GM18951 (cell line): ENCODE measurements around the gene NCOA3.

Experiments
- POLR2A ChIP-seq: IDR thresholded peaks from 4 replicates; pipeline ENCODE4 v1.6.1; 2011; ENCODE audit warnings: mild to moderate bottlenecking; ENCODE audit not compliant: insufficient read length, insufficient read depth; ENCODE audit errors: extremely low read depth
- in situ Hi-C: fragments of 300-500 bp; cut with MboI; formaldehyde crosslinking; loops from one replicate; pipeline ENCODE4 v1.12.0; 2022; ENCODE audit warnings: low sequenced_read_pairs, mixed read lengths, inconsistent platforms; ENCODE audit not compliant: unreplicated experiment

Gene NCOA3

DNA sequence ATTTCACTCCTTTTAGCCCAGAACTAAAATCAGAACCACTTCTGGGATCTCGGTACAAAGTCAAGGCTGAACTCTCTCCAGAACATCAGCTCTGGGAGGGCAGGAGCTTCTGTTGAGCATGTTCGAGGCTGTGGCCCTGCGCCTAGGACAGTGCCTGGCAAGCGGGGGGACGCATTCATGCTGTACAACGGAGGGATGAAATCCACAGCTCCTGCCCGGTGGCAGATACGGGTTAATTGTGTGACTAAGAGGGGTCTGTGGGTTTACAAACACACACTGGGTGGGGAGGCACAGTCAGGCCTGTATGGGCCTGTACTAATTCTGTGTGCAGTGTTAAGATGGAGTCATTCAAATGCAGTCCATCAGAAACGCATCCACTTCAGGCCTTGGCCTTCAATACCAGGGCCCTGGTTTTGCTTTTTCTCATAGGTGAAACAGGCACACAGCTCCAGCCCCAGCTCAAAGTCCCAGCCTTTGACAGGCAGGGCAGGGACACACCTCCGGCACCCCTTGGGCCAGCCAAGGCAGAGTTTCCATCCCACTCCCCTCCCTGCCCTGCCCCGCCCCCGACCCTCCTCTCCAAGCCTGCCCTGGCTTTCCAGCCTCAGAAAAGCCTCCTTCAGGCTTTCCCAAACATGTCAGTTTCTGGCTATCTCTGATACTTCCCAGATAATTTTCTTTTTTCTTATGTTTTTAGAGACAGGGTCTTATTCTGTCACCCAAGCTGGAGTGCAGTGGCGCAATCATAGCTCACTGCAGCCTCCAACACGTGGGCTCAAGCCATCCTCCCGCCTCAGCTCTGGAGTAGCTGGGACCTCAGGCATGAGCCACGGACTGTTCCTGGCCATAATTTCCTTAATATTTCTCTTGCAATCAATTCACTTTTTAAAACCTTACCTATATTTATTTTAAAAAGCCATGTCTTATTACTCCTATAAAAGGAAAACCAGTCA lies 173.8 kb downstream of the NCOA3 start:
- TF ChIP-seq POLR2A, result no peak
- in situ Hi-C loops, result loop anchor here (25.0 kb wide), 1 partner anchor 937 kb away; no protein-coding TSS in a partner anchor

DNA sequence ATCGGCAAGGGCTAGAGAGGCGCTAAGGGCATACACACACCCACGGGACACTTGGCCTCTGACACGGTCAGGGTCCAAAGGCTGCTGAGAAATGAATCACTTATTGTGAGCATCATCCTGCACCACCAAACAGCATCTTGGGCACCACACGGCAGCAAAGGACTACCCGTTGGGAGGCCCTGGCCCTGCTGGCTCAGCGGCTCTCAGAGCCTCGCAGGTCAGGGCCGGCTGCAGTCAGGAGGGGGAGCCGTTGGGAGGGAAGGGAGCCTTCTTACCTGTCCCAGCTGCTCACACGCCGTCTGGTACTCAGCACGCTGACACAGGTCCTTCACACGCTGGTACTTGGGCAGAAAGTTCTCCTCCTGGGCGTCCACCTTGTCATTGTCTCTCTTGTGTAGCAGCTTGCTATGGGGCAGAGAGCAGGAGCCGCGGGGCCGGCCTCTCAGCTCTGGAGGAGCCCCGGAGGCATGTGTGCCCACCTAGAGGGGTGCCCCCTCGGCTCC lies 174.6 kb downstream of the NCOA3 start:
- in situ Hi-C loops, result loop anchor here (25.0 kb wide), 1 partner anchor 936 kb away; no protein-coding TSS in a partner anchor
- TF ChIP-seq POLR2A, result no peak

DNA sequence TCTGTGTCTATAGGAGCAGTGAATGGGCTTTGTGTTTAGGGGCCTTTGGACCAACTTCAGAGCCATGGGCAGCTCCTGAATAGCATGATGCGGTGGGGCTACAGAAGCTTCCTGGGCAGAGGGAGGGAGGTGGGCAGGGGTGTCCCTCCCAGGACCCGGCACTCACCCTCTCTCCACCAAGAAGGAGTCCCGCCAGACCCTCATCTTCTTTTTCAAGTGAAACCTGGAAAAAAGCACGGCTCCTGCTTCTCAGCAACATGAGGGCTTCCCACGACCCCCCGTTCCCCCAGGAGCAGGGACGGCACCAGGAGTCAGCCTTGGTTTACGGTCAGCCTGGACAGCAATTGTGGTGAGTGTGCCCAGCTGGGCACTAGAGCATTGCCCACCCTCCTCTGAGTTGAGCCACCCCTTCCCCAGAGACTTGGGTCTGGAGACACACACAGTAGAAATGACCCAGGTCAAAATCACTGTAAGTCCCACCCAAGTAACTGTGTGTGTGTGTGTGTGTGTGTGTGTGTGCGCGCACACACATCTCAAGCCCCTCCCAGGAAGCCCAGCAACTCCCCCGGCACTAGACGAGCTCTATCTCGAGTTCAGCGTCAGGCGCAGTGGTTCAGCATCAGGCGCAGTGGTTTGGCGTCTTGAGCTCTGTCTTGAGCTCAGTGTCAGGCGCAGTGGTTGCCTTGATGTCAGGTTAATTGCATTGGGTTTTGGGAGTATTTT lies 175.4 kb downstream of the NCOA3 start:
- in situ Hi-C loops, result loop anchor here (25.0 kb wide), 1 partner anchor 935 kb away; no protein-coding TSS in a partner anchor
- TF ChIP-seq POLR2A, result no peak

DNA sequence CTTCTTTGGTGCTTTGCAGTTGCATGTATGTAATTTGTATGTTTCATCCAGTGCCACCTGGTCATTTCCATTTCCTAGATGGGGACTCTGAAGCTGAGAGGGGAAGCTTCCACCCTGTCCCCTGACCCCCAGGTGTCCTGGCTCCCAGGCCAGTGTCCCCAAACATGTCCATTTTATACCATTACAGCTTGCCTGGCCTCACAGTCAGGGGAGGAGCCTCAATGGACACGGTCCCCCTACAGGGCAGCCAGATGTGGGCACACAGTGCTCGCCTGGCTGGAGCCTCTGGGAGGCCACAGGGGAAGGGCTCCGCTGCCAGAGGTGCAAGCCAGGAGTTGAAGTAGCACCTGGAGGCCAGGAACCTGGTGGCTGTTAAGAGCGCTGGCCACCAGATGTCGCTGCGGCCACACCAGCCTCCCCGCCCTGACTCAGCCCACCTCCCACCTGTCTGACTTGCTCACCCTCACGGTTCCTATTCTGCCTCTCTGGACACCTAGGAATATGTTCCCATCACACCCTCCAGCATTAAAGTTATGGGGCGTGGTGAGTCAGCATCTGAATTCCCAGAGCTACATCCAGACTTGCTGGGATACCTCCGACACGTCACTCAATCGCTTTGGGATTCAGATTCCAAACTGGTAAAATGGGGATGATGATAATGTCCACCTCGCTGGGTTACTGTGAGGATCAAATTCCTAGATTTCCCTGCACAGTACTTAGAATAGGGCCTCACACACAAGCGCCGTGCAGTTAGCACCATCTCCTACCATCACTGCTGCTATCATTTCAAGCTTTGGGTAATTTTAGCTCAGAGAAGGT lies 176.2 kb downstream of the NCOA3 start:
- in situ Hi-C loops, result loop anchor here (25.0 kb wide), 1 partner anchor 934 kb away; no protein-coding TSS in a partner anchor
- TF ChIP-seq POLR2A, result no peak

DNA sequence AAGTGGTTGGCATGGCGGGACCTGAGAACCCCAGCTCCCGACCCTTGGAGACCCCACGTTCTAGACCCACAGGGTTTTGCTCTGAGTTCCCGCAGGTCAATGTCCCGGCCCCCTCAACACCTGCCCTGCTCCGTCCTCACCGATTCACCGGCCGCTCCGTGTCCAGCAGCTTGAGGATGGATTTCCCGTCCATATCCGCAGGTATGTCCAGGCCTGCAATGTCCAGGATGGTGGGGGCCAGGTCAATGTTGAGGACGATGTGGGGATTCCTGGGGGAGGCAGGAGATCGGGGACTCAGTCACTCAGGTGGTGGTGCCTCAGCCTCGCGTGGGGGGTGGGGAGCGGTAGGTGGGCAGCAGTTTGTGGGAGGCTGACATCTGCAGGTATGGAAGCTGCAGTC lies 176.8 kb downstream of the NCOA3 start:
- in situ Hi-C loops, result loop anchor here (25.0 kb wide), 1 partner anchor 934 kb away; no protein-coding TSS in a partner anchor

DNA sequence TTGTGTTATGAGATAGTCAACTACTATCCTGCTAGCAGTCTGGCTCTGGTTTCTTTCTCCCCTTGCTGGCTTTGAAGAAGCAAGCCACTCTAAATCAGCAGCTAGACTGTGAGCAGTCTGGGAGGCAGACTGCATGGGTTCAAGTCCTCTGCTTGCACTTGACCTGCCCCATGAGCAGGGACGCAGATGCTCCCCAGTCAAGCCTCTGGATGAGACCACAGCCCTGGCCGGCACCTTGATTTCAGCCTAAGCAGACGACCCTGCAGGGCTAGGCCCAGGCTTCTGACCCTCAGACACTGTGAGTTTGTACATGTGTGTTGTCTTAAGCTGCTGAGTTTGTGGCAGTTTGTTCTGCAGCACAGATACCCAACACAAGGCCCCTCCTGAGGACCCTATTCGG lies 177.8 kb downstream of the NCOA3 start:
- no peak for TF ChIP-seq POLR2A
- in situ Hi-C loops, result loop anchor here (25.0 kb wide), 1 partner anchor 933 kb away; no protein-coding TSS in a partner anchor

More for the DNA sequence above, 176.8 kb downstream of the NCOA3 start:
- TF ChIP-seq POLR2A, result no peak

DNA sequence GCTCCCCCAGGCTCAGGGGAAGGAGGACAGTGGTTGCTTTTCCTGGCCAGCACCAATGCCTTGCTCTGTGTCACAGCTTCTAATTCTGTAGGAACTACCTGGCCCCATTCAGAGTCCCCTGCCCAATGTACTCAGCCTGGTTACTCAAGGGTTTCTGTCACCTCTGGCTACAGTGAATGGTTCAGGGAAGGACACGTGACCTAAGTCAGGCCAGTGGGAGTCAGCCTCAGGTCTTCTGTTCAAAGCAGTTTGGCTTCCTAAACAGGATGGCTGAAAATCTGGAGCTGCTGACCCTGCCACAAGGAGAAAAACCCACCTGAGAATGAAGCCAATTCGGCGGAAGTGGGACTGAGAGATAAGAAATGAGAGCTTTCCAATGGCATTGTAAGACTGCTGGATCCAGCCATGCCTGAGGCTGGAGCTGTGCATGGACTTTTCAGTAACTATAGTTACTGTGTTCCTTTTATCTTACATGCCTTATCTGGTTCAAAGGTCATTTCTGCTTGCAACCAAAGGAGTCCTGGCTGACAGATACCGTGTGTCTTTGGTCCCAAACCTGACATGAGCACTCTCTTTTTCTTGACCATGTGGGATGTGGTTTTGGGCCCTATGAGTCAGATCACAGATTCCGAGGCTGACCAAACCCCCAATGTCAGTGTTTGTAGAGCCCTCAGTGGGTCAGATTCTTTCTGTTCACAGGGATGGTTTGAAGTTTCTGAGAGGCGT lies 179.3 kb downstream of the NCOA3 start:
- in situ Hi-C loops, result loop anchor here (25.0 kb wide), 1 partner anchor 931 kb away; no protein-coding TSS in a partner anchor
- no peak for TF ChIP-seq POLR2A

DNA sequence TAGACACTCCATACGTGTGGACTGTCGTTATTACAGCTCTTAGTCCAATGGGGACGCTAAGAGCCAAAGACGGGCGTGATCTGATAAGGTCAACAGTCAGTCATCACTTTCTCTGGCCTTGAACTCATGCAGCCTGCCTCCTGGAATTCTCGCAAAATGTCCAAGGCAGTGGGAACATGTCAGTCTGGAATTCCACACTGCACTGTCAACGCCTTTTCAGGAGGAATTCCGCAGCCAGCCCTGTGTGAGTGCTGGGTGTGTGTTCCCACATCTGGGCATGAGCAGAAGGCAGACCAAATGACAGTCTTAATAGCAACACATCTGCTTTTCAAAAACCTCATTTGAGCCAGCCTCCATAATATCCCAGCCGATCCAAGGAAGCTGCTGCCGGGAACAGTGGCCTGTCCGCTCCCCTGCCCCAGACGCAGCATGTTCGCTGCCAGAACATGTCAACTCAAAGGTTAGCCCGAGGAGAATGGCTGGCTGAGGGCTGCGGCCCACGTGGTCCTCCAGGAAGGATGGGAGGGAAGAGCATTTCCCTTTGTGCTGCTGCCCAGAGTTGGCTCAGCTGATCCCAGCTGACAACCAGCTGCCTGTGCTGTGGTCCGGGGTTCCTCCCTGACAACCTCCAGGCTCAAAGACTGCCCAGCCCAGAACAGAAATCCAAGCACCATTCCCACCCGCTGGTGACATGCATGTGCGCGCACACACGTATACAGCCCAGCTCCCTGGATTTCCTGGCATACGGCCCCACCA lies 180.5 kb downstream of the NCOA3 start:
- in situ Hi-C loops, result loop anchor here (25.0 kb wide), 1 partner anchor 930 kb away; no protein-coding TSS in a partner anchor
- TF ChIP-seq POLR2A, result no peak

DNA sequence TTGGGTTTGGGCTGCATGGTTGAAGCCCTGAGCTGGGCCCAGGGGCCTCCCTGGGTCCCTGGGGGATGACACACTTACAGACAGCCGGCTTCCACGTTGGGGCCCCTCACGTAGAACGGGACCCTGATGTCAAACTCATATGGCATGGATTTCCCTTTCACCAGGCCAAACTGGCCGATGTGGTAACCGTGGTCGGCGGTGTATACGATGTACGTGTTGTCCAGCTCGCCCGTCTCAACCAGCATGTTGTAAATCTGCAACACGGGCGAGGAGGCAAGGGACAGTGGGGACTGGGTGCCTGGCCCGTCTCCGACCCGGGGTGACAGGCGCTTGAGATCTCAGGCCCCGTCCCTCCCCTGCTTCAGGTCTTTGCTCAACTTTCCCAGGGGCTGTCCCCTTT lies 181.2 kb downstream of the NCOA3 start:
- TF ChIP-seq POLR2A, result no peak
- in situ Hi-C loops, result loop anchor here (25.0 kb wide), 1 partner anchor 929 kb away; no protein-coding TSS in a partner anchor

DNA sequence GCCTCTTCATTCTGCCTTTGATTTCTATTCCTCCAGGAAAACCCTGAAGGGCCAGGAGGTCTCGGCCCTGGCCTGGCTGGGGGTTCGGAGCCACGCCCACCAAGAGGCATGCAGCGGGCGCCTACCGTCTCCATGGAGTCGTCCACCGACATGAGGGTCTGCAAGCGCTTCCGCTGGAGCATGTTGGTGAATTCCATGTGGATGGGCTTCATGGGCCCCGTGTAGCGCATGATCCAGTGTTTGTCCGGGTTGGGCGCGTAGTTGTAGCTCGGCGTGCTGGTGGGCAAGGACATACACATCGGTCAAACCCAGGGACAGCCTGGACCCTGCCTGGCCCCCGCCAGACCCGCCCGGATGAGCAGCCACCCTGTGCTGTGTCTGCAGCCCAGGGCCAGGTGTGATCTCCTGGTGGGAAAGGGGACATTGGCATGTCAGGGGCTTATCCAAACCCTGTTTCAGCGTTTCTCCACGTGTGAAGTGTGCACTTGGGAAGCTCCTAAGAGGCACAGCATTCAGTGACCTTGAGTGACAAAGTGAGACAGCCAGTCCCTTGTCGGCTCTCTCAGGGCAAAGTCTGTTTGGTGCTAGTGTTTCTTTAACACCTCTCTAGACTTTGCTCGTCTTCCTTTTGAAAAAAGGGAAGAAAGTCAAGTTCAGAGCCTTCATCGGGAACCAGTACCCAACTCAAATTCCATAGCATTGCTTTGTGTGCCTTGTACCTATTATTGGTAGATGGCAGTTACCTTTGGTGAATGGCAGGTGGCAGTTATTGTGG lies 182.8 kb downstream of the NCOA3 start:
- no peak for TF ChIP-seq POLR2A
- in situ Hi-C loops, result loop anchor here (25.0 kb wide), 1 partner anchor 928 kb away; no protein-coding TSS in a partner anchor
